GM23338 (cell line): ENCODE measurements around the gene GRIK4. TPM values are rescaled to one million over a fixed set of nuclear protein-coding genes. Genes with fewer than 3 reads are reported as not detected.

Experiments used
- ATAC-seq: fragments of 200-7000 bp; cut with Tn5 transposase; 3 replicates; pipeline ENCODE4 v1.9.1; 2020
- DNase-seq: peaks from one replicate; pipeline ENCODE4 v3.0.0-alpha.2; 2015; ENCODE audit warnings: low spot score
- H2AFZ ChIP-seq: fragments of 200-600 bp; sonication (generic); 2 replicates; pipeline ENCODE4 v1.8.0; 2016; ENCODE audit warnings: antibody characterized with exemption, mild to moderate bottlenecking, moderate library complexity
- H3F3A ChIP-seq: fragments of 200-600 bp; sonication (generic); replicated peaks from 2 replicates; pipeline ENCODE4 v1.8.0; 2017; ENCODE audit warnings: antibody characterized with exemption, mixed run types, low read depth
- H3K27ac ChIP-seq: fragments of 200-600 bp; sonication (generic); 2 replicates; pipeline ENCODE4 v1.6.1; 2016; ENCODE audit warnings: low read depth
- H3K27me3 ChIP-seq: fragments of 200-600 bp; sonication (generic); 2 replicates; pipeline ENCODE4 v1.8.0; 2016; ENCODE audit warnings: mild to moderate bottlenecking, mixed run types, moderate library complexity; ENCODE audit not compliant: insufficient read depth
- H3K36me3 ChIP-seq: fragments of 200-600 bp; sonication (generic); 2 replicates; pipeline ENCODE4 v1.8.0; 2016; ENCODE audit warnings: mild to moderate bottlenecking; ENCODE audit not compliant: insufficient read depth
- H3K4me1 ChIP-seq: fragments of 200-600 bp; sonication (generic); 2 replicates; pipeline ENCODE4 v1.8.0; 2016; ENCODE audit warnings: mild to moderate bottlenecking, moderate library complexity; ENCODE audit not compliant: insufficient read depth
- H3K4me2 ChIP-seq: fragments of 200-600 bp; sonication (generic); 2 replicates; pipeline ENCODE4 v1.7.1; 2017; ENCODE audit warnings: mixed run types
- H3K4me3 ChIP-seq: fragments of 200-600 bp; sonication (generic); 2 replicates; pipeline ENCODE4 v1.6.1; 2016; ENCODE audit warnings: mixed run types
- H3K79me2 ChIP-seq: fragments of 200-600 bp; sonication (generic); replicated peaks from 2 replicates; pipeline ENCODE4 v1.8.0; 2017; ENCODE audit warnings: mild to moderate bottlenecking; ENCODE audit not compliant: insufficient read depth
- H3K9me2 ChIP-seq: fragments of 200-600 bp; sonication (generic); 2 replicates; pipeline ENCODE4 v1.8.0; 2017; ENCODE audit not compliant: insufficient read depth
- H4K20me1 ChIP-seq: fragments of 200-600 bp; sonication (generic); replicated peaks from 2 replicates; pipeline ENCODE4 v1.8.0; 2017; ENCODE audit warnings: mild to moderate bottlenecking; ENCODE audit not compliant: insufficient read depth
- H3K27ac Mint-ChIP-seq: 2 replicates; pipeline ENCODE4 v1.8.0; 2020; ENCODE audit warnings: inconsistent platforms, mild to moderate bottlenecking, moderate library complexity, mixed read lengths
- H3K27me3 Mint-ChIP-seq: 3 replicates; pipeline ENCODE4 v1.8.0; 2022; ENCODE audit warnings: low read depth, mild to moderate bottlenecking, moderate library complexity, mixed read lengths, inconsistent platforms; ENCODE audit not compliant: insufficient read depth, poor library complexity
- H3K36me3 Mint-ChIP-seq: 3 replicates; pipeline ENCODE4 v1.8.0; 2021; ENCODE audit warnings: low read depth, mild to moderate bottlenecking, inconsistent platforms, moderate library complexity, mixed read lengths
- H3K4me1 Mint-ChIP-seq: 3 replicates; pipeline ENCODE4 v1.8.0; 2020; ENCODE audit warnings: mild to moderate bottlenecking, inconsistent platforms, mixed read lengths
- H3K4me3 Mint-ChIP-seq: 3 replicates; pipeline ENCODE4 v1.8.0; 2021; ENCODE audit warnings: moderate library complexity, mild to moderate bottlenecking, inconsistent platforms, mixed read lengths
- H3K9me3 Mint-ChIP-seq: 3 replicates; pipeline ENCODE4 v1.8.0; 2020; ENCODE audit warnings: moderate library complexity, mild to moderate bottlenecking, inconsistent platforms, mixed read lengths
- CREB1 ChIP-seq: fragments of 250-450 bp; sonication (Bioruptor Pico); IDR thresholded peaks from 2 replicates; pipeline ENCODE4 v1.5.0; 2020; ENCODE audit warnings: low read depth, mild to moderate bottlenecking, moderate library complexity
- EZH2 ChIP-seq: fragments of 200-600 bp; sonication (generic); IDR thresholded peaks from one replicate; pipeline ENCODE4 v1.8.0; 2017; ENCODE audit warnings: antibody characterized with exemption, mild to moderate bottlenecking, low read depth; ENCODE audit not compliant: unreplicated experiment
- JUNB ChIP-seq: IDR thresholded peaks from one replicate; pipeline ENCODE4 v1.6.1; 2016; ENCODE audit warnings: antibody characterized with exemption; ENCODE audit not compliant: unreplicated experiment
- NANOG ChIP-seq: IDR thresholded peaks from 2 replicates; pipeline ENCODE4 v1.6.1; 2016; ENCODE audit warnings: antibody characterized with exemption, borderline replicate concordance
- POLR2AphosphoS5 ChIP-seq: IDR thresholded peaks from 2 replicates; pipeline ENCODE4 v1.6.1; 2016; ENCODE audit warnings: antibody characterized with exemption, low read depth
- STAT1 ChIP-seq: IDR thresholded peaks from one replicate; pipeline ENCODE4 v1.6.1; 2016; ENCODE audit warnings: antibody characterized with exemption; ENCODE audit not compliant: unreplicated experiment
- ZNF331 ChIP-seq: fragments of 250-450 bp; sonication (Bioruptor Pico); IDR thresholded peaks from 2 replicates; pipeline ENCODE4 v1.5.0; 2020; ENCODE audit warnings: low read depth, mild to moderate bottlenecking, moderate library complexity
- ZNF462 ChIP-seq: fragments of 250-450 bp; sonication (Bioruptor Pico); IDR thresholded peaks from 2 replicates; pipeline ENCODE4 v1.5.0; 2020; ENCODE audit warnings: mild to moderate bottlenecking, moderate library complexity
- polyA plus RNA-seq: library from polyadenylated mRNA; unstranded; fragments of >200 nt; fragmentation: Nextera tagmentation; extraction: Ambion mirVana; gene quantifications from 2 replicates; pipeline ENCODE4 v1.2.1, GENCODE V29; 2016
- total RNA-seq: library from RNA; depleted of rRNA; stranded (reverse); fragments of >200 nt; shearing (Covaris generic); gene quantifications from 2 replicates; pipeline ENCODE4 v1.2.3, GENCODE V29; 2014
- TF ChIP-seq, protein P1 (sequence below): IDR thresholded peaks from one replicate; pipeline ENCODE4 v1.6.1; 2018; ENCODE audit warnings: antibody characterized with exemption; ENCODE audit not compliant: unreplicated experiment
- TF ChIP-seq, protein P2 (sequence below), 2 experiments: fragments of 200-600 bp in 1 of 2; sonication (generic) in 1 of 2; conservative IDR thresholded peaks; 2 replicates each; pipeline versions ENCODE4 v1.5.1 to v1.6.1; 2016 to 2017; ENCODE audit warnings: antibody characterized with exemption in 2 of 2, low read depth in 2 of 2, mild to moderate bottlenecking in 2 of 2, moderate library complexity in 1 of 2
- TF ChIP-seq, protein P3 (sequence below): IDR thresholded peaks from 2 replicates; pipeline ENCODE4 v1.6.1; 2016; ENCODE audit warnings: antibody characterized with exemption

The GRIK4 gene
- total and polyA plus RNA-seq, 2 experiments from 2014 or later: 0.63 to 2.2 TPM

- TF ChIP-seq, protein P1, sequence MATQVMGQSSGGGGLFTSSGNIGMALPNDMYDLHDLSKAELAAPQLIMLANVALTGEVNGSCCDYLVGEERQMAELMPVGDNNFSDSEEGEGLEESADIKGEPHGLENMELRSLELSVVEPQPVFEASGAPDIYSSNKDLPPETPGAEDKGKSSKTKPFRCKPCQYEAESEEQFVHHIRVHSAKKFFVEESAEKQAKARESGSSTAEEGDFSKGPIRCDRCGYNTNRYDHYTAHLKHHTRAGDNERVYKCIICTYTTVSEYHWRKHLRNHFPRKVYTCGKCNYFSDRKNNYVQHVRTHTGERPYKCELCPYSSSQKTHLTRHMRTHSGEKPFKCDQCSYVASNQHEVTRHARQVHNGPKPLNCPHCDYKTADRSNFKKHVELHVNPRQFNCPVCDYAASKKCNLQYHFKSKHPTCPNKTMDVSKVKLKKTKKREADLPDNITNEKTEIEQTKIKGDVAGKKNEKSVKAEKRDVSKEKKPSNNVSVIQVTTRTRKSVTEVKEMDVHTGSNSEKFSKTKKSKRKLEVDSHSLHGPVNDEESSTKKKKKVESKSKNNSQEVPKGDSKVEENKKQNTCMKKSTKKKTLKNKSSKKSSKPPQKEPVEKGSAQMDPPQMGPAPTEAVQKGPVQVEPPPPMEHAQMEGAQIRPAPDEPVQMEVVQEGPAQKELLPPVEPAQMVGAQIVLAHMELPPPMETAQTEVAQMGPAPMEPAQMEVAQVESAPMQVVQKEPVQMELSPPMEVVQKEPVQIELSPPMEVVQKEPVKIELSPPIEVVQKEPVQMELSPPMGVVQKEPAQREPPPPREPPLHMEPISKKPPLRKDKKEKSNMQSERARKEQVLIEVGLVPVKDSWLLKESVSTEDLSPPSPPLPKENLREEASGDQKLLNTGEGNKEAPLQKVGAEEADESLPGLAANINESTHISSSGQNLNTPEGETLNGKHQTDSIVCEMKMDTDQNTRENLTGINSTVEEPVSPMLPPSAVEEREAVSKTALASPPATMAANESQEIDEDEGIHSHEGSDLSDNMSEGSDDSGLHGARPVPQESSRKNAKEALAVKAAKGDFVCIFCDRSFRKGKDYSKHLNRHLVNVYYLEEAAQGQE: no peak
- TF ChIP-seq CREB1 (CRISPR knock-in tag) (no peak), ZNF331 (CRISPR knock-in tag) (no peak), EZH2 (no peak), POLR2AphosphoS5 (no peak)
- TF ChIP-seq, protein P2, sequence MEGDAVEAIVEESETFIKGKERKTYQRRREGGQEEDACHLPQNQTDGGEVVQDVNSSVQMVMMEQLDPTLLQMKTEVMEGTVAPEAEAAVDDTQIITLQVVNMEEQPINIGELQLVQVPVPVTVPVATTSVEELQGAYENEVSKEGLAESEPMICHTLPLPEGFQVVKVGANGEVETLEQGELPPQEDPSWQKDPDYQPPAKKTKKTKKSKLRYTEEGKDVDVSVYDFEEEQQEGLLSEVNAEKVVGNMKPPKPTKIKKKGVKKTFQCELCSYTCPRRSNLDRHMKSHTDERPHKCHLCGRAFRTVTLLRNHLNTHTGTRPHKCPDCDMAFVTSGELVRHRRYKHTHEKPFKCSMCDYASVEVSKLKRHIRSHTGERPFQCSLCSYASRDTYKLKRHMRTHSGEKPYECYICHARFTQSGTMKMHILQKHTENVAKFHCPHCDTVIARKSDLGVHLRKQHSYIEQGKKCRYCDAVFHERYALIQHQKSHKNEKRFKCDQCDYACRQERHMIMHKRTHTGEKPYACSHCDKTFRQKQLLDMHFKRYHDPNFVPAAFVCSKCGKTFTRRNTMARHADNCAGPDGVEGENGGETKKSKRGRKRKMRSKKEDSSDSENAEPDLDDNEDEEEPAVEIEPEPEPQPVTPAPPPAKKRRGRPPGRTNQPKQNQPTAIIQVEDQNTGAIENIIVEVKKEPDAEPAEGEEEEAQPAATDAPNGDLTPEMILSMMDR (conservative IDR thresholded peaks at IDR 0.05; ENCODE audit: low read depth in 2 of 2): no peak
Measured at GRCh38 chr11:120792306-120792705, 280.8 kb downstream of the GRIK4 start (continued).

- no peak for DNase-seq
- Histone ChIP-seq H3K79me2 (no peaks in the 10 kb centered on the region), H3K4me1 (no peaks in the 10 kb centered on the region), H2AFZ (no peak overlapping the region), H3K27ac (no peak overlapping the region), H3K4me2 (no peak overlapping the region), H3K9me2 (no peaks in the 10 kb centered on the region), H4K20me1 (no peaks in the 10 kb centered on the region; the same call in 1 of the 2 replicates), H3F3A (no peaks in the 10 kb centered on the region), H3K27me3 (no peaks in the 10 kb centered on the region), H3K4me3 (no peak overlapping the region), H3K36me3 (no peaks in the 10 kb centered on the region)
- Mint-ChIP-seq H3K36me3 (no peaks in the 10 kb centered on the region), H3K27ac (no peak overlapping the region), H3K27me3 (peaks cover 5% of the 10 kb centered on the region), H3K4me3 (no peak overlapping the region), H3K9me3 (no peaks in the 10 kb centered on the region), H3K4me1 (no peaks in the 10 kb centered on the region; the same call in 2 of the 3 replicates)
- no peak for ATAC-seq
- no peak for TF ChIP-seq ZNF462
- TF ChIP-seq CREB1 (CRISPR knock-in tag): no peak
- TF ChIP-seq JUNB: no peak
- TF ChIP-seq STAT1: no peak
- no peak for TF ChIP-seq ZNF331 (CRISPR knock-in tag)
- TF ChIP-seq, protein P3, sequence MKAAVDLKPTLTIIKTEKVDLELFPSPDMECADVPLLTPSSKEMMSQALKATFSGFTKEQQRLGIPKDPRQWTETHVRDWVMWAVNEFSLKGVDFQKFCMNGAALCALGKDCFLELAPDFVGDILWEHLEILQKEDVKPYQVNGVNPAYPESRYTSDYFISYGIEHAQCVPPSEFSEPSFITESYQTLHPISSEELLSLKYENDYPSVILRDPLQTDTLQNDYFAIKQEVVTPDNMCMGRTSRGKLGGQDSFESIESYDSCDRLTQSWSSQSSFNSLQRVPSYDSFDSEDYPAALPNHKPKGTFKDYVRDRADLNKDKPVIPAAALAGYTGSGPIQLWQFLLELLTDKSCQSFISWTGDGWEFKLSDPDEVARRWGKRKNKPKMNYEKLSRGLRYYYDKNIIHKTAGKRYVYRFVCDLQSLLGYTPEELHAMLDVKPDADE: no peak
- TF ChIP-seq NANOG: no peak
Measured at GRCh38 chr11:120793150-120793549, 281.6 kb downstream of the GRIK4 start.
